Stomach smooth muscle (tissue), 2 donors: Measurements from ENCODE around the gene ZNF593OS.

Source experiments
- H3K27ac ChIP-seq: one replicate; pipeline ENCODE4 v1.7.0; 2013; ENCODE audit warnings: mild to moderate bottlenecking, low read length, inconsistent platforms
- H3K27me3 ChIP-seq, 2 donors: one replicate each; pipeline ENCODE4 v1.7.0; 2013; ENCODE audit warnings: low read length in 2 of 2; ENCODE audit not compliant: insufficient read depth in 2 of 2, control insufficient read depth in 1 of 2
- H3K36me3 ChIP-seq, 2 donors: one replicate each; pipeline ENCODE4 v1.7.0; 2013; ENCODE audit warnings: low read length in 2 of 2; ENCODE audit not compliant: control insufficient read depth in 2 of 2, insufficient read depth in 2 of 2
- H3K4me1 ChIP-seq: one replicate; pipeline ENCODE4 v1.7.0; 2013; ENCODE audit warnings: low read length; ENCODE audit not compliant: control insufficient read depth, insufficient read depth
- H3K4me3 ChIP-seq, 2 donors: one replicate each; pipeline ENCODE4 v1.7.0; 2013; ENCODE audit warnings: low read length in 2 of 2
- H3K9ac ChIP-seq, 2 donors: one replicate each; pipeline ENCODE4 v1.7.0; 2013; ENCODE audit warnings: low read length in 2 of 2, mild to moderate bottlenecking in 1 of 2
- H3K9me3 ChIP-seq, 2 donors: one replicate each; pipeline ENCODE4 v1.7.0; 2013; ENCODE audit warnings: low read length in 2 of 2; ENCODE audit not compliant: control insufficient read depth in 2 of 2
- donor health status: healthy.
- donor health status: Pancreatic carcinoma.

Gene ZNF593OS

GRCh38 chr1:26200413-26200812, 28.8 kb upstream of the ZNF593OS start:
- H3K9ac ChIP-seq = no peak overlapping the region
- no peak overlapping the region for H3K27ac ChIP-seq
- peaks cover 6 to 16% of the 10 kb centered on the region in 2 donors for H3K27me3 ChIP-seq
- H3K36me3 ChIP-seq = no peaks in the 10 kb centered on the region
- H3K9me3 ChIP-seq = no peaks in the 10 kb centered on the region
- H3K4me1 ChIP-seq = no peaks in the 10 kb centered on the region
- H3K4me3 ChIP-seq = no peak overlapping the region

- Histone ChIP-seq H3K9me3 (no peaks in the 10 kb centered on the region), H3K4me3 (no peak overlapping the region), H3K27ac (no peak overlapping the region), H3K4me1 (no peaks in the 10 kb centered on the region), H3K9ac (no peak overlapping the region), H3K36me3 (no peaks in the 10 kb centered on the region), H3K27me3 (peaks cover 6 to 13% of the 10 kb centered on the region in 2 donors)
Measured at GRCh38 chr1:26197813-26198212, 26.2 kb upstream of the ZNF593OS start.

- Histone ChIP-seq H3K4me3 (no peak overlapping the region), H3K27ac (no peak overlapping the region), H3K27me3 (peaks cover 6 to 13% of the 10 kb centered on the region in 2 donors), H3K36me3 (no peaks in the 10 kb centered on the region), H3K4me1 (no peaks in the 10 kb centered on the region), H3K9me3 (no peaks in the 10 kb centered on the region), H3K9ac (no peak overlapping the region)
Measured at GRCh38 chr1:26197301-26197700, 25.7 kb upstream of the ZNF593OS start.

- no peak overlapping the region for H3K4me3 ChIP-seq
- H3K9ac ChIP-seq = no peak overlapping the region
- H3K4me1 ChIP-seq = no peaks in the 10 kb centered on the region
- H3K27me3 ChIP-seq = peaks cover 2 to 10% of the 10 kb centered on the region in 2 donors
- H3K27ac ChIP-seq = no peak overlapping the region
- no peaks in the 10 kb centered on the region for H3K36me3 ChIP-seq
- H3K9me3 ChIP-seq = no peaks in the 10 kb centered on the region
Measured at GRCh38 chr1:26195805-26196204, 24.2 kb upstream of the ZNF593OS start.

- no peaks in the 10 kb centered on the region for H3K27me3 ChIP-seq
- no peaks in the 10 kb centered on the region for H3K4me1 ChIP-seq
- no peaks in the 10 kb centered on the region for H3K36me3 ChIP-seq
- no peaks in the 10 kb centered on the region for H3K9me3 ChIP-seq
- no peak overlapping the region for H3K9ac ChIP-seq
- no peak overlapping the region for H3K4me3 ChIP-seq
- H3K27ac ChIP-seq = no peak overlapping the region
Measured at GRCh38 chr1:26191739-26192138, 20.1 kb upstream of the ZNF593OS start.

GRCh38 chr1:26190373-26190987, 18.8 kb upstream of the ZNF593OS start, which contains the start of gene CATSPER4:
Gene CATSPER4 (plus strand): TSS chr1:26190602. CDS start chr1:26190628, 26 bp downstream.
- Histone ChIP-seq H3K27ac (no peak within 1 kb of the TSS), H3K4me3 (no peak within 1 kb of the TSS), H3K9me3 (no peaks in the 10 kb centered on the region), H3K4me1 (no peaks in the 10 kb centered on the region), H3K36me3 (no peaks in the 10 kb centered on the region), H3K27me3 (no peaks in the 10 kb centered on the region), H3K9ac (no peak within 1 kb of the TSS)

GRCh38 chr1:26189751-26190275, 18.2 kb upstream of the ZNF593OS start:
- Histone ChIP-seq H3K9ac (no peak overlapping the region), H3K36me3 (no peaks in the 10 kb centered on the region), H3K27me3 (no peaks in the 10 kb centered on the region), H3K4me1 (no peaks in the 10 kb centered on the region), H3K27ac (no peak overlapping the region), H3K4me3 (no peak overlapping the region), H3K9me3 (no peaks in the 10 kb centered on the region)

- H3K4me3 ChIP-seq = no peak overlapping the region
- no peaks in the 10 kb centered on the region for H3K27me3 ChIP-seq
- H3K36me3 ChIP-seq = no peaks in the 10 kb centered on the region
Measured at GRCh38 chr1:26189331-26189730, 17.7 kb upstream of the ZNF593OS start.

GRCh38 chr1:26188477-26188876, 16.8 kb upstream of the ZNF593OS start:
- Histone ChIP-seq H3K9me3 (no peaks in the 10 kb centered on the region), H3K4me3 (no peak overlapping the region), H3K4me1 (no peaks in the 10 kb centered on the region), H3K27ac (no peak overlapping the region), H3K36me3 (no peaks in the 10 kb centered on the region), H3K9ac (no peak overlapping the region), H3K27me3 (no peaks in the 10 kb centered on the region)

More at GRCh38 chr1:26189331-26189730, 17.7 kb upstream of the ZNF593OS start:
- H3K9ac ChIP-seq = no peak overlapping the region
- no peaks in the 10 kb centered on the region for H3K4me1 ChIP-seq
- no peaks in the 10 kb centered on the region for H3K9me3 ChIP-seq
- H3K27ac ChIP-seq = no peak overlapping the region

GRCh38 chr1:26187882-26188281, 16.2 kb upstream of the ZNF593OS start:
- H3K36me3 ChIP-seq = no peaks in the 10 kb centered on the region
- no peak overlapping the region for H3K27ac ChIP-seq
- H3K4me3 ChIP-seq = no peak overlapping the region
- no peak overlapping the region for H3K9ac ChIP-seq
- H3K27me3 ChIP-seq = no peaks in the 10 kb centered on the region
- H3K4me1 ChIP-seq = no peaks in the 10 kb centered on the region
- H3K9me3 ChIP-seq = no peaks in the 10 kb centered on the region

- H3K36me3 ChIP-seq = no peaks in the 10 kb centered on the region
- H3K9me3 ChIP-seq = no peaks in the 10 kb centered on the region
- no peaks in the 10 kb centered on the region for H3K27me3 ChIP-seq
- H3K4me3 ChIP-seq = no peak overlapping the region
- H3K9ac ChIP-seq = no peak overlapping the region
- H3K4me1 ChIP-seq = no peaks in the 10 kb centered on the region
- H3K27ac ChIP-seq = no peak overlapping the region
Measured at GRCh38 chr1:26184883-26185282, 13.3 kb upstream of the ZNF593OS start.
